ENCODE data around the gene RPS8.
"Not testable (repeated sequence)": the region's sequence is repeated elsewhere in the genome, so short reads cannot be mapped to it uniquely, and the experiment has no call there.

The RPS8 gene

DNA sequence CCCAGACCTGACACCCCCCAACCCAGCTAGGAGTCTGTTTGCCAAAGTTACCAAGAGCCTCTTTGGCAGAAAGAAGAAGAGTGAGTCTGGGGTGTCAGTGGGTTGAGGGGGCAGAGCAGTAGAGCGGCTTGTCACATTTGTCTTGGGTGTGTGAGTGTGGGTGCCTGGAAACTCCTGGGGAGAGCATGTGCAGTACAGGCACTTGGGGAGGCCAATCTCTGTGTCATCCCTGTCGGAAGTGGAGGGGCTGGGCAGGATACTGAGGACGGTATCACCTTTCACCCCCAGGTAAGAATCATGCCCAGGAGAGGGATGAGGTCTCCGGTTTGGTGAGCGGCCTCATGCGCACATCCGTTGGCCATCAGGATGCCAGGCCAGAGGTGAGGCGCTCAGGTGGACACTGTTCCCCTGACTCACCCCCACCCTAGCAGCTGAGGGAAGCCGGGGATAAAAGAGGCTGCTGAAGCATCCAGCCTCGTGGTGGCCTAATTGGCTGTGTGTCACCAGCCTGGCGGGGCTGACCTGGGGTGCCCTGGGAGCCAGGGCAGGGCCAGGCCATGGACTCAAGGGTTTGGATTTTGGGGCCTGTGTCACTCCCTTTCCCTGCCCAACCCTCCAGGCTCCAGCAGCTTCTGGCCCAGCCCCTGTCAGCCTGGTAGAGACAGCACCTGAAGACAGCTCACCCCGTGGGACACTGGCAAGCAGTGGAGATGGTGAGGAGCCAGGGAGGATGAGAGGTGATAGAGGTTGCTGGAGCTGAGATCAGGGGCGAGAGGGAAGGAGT lies 28.2 kb downstream of the RPS8 start:
- no peak for DNase-seq

DNA sequence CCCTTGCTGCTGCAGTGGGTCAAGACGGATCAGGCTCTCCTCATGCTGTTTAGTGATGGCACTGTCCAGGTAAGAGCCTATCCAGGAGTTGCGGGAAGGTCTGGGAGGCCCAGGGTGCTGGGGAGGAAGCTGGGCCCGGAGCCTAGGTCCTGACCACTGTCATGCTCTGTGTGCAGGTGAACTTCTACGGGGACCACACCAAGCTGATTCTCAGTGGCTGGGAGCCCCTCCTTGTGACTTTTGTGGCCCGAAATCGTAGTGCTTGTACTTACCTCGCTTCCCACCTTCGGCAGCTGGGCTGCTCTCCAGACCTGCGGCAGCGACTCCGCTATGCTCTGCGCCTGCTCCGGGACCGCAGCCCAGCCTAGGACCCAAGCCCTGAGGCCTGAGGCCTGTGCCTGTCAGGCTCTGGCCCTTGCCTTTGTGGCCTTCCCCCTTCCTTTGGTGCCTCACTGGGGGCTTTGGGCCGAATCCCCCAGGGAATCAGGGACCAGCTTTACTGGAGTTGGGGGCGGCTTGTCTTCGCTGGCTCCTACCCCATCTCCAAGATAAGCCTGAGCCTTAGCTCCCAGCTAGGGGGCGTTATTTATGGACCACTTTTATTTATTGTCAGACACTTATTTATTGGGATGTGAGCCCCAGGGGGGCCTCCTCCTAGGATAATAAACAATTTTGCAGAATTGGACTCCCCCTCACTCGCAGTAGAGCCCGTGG lies 30.1 kb downstream of the RPS8 start:
- DNase-seq: no peak

GRCh38 chr1:44806025-44806703 lies 30.8 kb downstream of the RPS8 start:
- DNase-seq: no peak

- DNase-seq: no peak
Measured at GRCh38 chr1:44806704-44807363, 31.5 kb downstream of the RPS8 start, which contains the start of gene DYNLT4. DYNLT4 (minus strand) TSS chr1:44807351; CDS start chr1:44806668, 683 bp downstream.

DNA sequence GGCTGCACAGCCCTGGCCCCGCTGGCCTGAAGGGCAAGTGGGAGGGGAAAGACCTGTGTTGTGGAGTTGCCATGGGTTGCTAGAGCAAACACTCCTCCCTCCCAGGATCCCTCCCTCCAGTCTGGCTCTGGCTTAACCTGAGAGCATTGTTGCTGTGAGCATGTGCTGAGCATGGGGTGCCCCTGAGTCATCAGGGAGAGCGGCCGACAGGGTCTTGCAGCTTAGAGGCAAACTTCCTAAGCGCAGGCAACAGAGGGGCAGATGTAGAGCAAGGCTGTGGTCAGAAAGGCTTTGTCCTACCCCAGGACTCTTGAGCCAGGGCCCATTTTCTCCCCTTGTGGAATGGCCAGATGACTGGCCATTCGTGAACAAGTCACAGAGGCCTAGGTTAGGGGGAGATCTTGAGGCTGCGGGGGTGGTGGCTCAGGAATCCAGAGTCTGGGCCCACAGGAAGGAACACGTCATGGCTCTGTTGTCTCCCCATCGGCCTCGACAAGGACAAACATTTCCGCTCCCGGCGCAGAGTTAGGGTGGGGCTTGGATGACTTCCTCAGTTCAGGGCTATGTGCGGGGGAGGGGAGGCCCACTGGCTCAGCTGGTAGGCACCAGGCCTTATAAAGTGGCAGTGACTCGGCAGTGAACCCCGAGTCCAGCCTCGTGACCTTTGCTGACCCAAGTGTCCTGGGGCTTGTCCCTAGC lies 32.2 kb downstream of the RPS8 start:
- no peak for DNase-seq

- DNase-seq: no peak
Measured at GRCh38 chr1:44808063-44808937, 33.0 kb downstream of the RPS8 start, which contains the start of gene BTBD19. BTBD19 (plus strand) TSS chr1:44808523; CDS start chr1:44808821, 298 bp downstream.

DNA sequence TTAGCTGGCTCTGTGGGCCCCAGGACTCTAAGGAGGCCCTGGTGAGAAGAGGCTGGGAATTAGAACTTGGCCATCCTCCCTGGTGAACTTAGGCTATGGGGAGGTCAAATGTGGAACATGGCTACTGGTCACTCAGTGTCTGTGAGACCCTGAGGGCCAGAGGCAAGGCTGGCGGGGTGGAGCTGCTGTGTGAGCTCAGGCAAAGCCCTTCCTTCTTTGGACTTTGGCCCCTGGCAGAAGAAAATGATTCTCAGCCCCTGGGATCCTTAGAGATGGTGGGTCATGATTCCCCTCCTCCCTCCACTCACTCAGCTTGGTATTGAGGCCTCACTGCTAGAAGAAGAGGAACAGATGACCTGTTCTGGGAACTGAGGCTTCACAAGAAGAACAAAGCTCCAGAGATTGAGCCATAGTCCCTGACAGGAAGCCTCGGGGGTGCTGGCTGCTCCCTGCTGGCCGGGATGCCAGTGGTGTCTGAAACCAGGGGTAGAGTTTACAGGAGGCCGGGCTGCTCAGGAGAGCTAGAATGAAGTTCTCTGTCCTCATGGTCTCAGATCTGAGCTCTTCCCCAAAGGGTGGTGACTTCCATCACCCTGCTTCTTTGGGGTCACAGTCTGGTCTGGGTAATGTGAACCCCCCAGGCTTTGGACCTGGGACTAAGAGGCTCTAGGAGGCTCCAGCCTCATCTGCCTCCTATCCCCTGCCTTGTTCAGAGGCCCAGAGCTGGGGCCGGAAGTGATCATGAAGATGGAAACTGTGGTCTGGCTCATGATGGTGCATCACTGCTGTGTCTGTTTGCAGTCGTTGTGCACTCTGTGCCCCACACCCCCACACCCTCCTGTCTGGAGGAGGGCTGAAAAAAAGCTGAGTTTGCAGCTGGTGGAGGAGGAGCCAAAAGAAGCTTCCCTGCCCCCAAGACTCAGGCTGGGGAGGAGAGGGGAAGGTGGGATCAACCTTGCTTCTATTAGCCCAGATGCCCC lies 33.9 kb downstream of the RPS8 start:
- no peak for DNase-seq

GRCh38 chr1:44810101-44810761 lies 34.9 kb downstream of the RPS8 start:
- no peak for DNase-seq

DNA sequence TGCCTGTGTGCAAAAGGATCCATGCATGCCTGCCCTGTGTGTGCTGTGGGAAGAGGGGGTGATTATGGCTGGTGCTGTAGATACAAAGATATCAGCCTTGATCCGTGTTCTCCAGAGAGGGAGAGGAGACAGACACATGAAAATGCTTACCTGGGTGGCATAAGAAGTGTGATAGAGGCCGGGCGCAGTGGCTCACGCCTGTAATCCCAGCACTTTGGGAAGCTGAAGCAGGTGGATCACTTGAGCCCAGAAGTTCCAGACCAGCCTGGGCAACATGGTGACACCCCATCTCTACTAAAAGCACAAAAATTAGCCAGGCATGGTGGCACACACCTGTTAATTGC lies 35.4 kb downstream of the RPS8 start:
- not testable (repeated sequence) for DNase-seq

- DNase-seq: no peak
Measured at GRCh38 chr1:44811234-44811633, 35.9 kb downstream of the RPS8 start.

DNA sequence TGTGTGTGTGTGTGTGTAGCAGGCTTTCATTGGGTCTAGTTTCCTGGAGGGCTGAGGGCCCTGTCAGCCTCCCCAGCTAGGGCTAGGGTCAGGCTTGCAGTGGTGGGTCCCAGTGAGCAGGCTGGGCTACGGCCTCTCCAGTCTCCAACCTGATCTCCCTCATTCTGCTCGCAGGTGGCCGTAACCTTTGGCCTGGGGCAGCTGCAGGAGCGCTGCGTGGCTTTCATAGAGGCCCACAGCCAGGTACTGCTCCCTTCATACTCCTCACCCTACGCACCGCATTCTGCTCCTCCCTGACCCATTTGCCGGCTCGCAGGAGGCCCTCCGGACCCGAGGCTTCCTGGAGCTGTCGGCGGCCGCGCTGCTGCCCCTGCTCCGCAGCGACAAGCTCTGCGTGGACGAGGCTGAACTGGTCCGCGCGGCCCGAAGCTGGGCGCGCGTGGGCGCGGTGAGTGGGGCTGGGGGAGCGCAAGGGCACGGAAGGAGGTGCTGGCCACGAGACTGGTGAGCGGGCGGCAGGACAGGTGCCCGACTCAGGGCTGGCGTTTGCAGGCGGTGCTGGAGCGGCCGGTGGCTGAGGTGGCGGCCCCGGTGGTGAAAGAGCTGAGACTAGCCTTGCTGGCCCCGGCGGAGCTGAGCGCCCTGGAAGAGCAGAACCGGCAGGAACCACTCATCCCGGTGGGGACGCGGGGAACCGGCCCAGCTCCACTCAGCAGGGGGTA lies 37.6 kb downstream of the RPS8 start:
- DNase-seq: no peak

DNA sequence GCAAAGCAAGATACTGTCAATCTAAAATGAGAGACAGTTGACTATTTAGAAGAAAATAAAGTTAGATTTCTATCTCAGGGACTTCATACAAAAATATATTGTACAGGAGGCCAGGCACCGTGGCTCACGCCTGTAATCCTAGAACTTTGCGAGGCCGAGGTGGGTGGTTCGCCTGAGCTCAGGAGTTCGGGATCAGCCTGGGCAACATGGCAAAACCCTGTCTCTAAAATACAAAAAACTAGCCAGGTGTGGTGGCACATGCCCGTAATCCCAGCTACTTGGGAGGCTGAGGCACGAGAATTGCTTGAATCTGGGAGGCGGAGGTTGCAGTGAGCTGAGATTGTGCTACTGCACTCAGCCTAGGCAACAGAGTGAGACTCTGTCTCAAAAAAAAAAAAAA lies 40.6 kb downstream of the RPS8 start:
- DNase-seq: not testable (repeated sequence)

- no peak for DNase-seq
Measured at GRCh38 chr1:44817307-44817706, 42.0 kb downstream of the RPS8 start.

- no peak for DNase-seq
Measured at GRCh38 chr1:44817771-44818495, 42.6 kb downstream of the RPS8 start.

DNA sequence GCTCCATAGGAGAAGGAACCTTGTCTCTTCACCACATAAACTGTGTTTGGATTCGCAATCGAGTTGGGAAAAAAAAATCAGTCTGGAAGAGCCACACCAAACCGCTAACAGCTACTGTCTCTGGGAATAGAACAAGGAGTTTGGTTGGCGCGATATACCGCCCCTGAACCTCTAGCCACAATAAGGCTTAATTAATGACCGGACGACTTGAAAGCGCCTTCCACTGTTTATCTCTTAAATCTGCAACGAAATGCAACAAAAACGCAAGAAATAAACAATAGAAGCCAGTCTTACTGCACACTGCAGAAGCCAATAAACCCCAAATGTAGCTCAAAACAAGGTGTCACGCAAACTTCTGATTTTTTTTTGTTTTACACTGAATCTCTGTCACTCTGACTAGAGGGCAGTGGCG lies 43.9 kb downstream of the RPS8 start:
- no peak for DNase-seq

DNA sequence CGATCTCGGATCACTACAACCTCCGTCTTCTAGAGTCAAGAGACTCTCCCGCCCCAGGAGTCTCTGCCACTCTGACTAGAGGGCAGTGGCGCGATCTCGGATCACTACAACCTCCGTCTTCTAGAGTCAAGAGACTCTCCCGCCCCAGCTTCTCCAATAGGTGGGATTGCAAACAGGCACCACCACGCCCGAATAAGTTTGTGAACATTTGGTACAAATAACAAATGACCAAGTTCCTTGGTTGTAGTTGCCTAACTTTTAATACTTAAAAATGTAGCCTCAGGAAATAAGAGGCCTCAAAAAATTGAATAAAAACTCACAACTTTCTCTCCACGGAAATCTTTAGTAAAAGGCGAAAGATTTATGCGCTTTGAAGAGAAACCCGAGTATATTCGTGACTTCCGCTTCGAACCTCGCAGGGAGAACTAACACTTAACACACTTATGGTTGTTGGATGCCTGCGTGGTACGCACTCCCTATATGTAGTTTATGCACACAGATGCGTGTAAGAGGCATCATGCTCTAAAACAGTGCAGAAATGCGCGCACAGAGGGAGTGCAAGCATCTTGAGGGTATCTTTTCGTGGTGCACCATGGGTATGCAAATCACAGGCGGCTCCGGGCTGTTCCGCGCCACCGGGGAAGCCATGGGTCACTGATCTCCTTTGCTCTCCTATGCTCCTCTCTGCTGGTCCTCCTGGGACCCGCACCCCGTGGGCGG lies 44.4 kb downstream of the RPS8 start:
- no peak for DNase-seq
